ENCODE data around the gene MILR1.
A peak's percentile ranks its signal among the peaks of the same experiment; 100 is the strongest.

The MILR1 gene

DNA sequence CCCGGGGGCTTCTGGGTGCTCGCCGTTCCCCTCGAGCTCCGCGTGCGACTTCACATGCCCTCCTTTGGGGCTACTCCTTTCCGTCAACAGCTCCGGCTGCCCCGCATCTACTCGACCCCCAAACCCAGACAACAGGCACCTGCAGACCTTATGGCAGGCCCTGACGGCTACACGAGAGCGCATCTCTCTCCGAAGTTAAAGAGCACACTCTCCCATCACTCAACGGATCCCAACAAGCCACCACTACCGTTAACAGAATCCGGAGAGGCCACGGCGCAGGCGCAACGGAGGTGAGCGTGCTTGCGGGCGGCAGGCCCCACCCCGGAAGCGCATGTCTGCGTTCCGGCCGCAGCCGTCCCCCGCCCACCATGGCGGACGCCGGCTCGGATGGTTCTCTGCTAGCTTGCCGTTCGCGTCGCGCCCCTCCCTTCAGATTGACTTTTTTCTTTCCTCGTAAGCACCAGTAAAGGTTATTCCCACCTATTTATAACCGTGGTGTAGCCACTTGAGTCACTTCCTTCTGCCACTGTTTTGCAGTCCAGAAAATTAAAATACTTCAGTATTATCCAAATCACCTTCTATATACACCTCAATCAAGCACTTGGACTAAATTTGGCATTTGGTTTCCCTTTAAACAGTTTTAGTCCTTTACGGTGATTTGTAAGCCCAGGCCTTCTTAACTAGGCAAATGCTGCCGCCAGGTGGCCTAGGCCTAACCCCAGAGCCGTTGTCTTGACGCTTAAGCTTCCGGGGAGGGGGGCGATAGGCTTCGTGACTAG is 48.1 kb downstream of the MILR1 start, which contains the start of gene POLG2:
TSS of gene POLG2 (minus strand) at position 269 of the 779 bp plus-strand sequence. CDS start at position 183, 86 bp downstream.
- peak; percentile 87 for DNase-seq
- in situ Hi-C loops (cut with HindIII; ENCODE audit: low pct_ligation_motif_present, low sequenced_read_pairs) = loop anchor here (10.0 kb wide), 2 partner anchors 72 to 192 kb away; no protein-coding TSS in a partner anchor
- H3K36me3 ChIP-seq (replicated peaks) = peaks cover 44% of the 10 kb centered on the region
- H3K4me3 ChIP-seq (ENCODE audit: low read depth, low read length) = peak within 1 kb of the TSS; percentile 83
- peak within 1 kb of the TSS; percentile 67 for H3K27ac ChIP-seq
- H3K27me3 ChIP-seq (replicated peaks) = no peaks in the 10 kb centered on the region
- TF ChIP-seq, protein P1, sequence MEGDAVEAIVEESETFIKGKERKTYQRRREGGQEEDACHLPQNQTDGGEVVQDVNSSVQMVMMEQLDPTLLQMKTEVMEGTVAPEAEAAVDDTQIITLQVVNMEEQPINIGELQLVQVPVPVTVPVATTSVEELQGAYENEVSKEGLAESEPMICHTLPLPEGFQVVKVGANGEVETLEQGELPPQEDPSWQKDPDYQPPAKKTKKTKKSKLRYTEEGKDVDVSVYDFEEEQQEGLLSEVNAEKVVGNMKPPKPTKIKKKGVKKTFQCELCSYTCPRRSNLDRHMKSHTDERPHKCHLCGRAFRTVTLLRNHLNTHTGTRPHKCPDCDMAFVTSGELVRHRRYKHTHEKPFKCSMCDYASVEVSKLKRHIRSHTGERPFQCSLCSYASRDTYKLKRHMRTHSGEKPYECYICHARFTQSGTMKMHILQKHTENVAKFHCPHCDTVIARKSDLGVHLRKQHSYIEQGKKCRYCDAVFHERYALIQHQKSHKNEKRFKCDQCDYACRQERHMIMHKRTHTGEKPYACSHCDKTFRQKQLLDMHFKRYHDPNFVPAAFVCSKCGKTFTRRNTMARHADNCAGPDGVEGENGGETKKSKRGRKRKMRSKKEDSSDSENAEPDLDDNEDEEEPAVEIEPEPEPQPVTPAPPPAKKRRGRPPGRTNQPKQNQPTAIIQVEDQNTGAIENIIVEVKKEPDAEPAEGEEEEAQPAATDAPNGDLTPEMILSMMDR (IDR thresholded peaks at IDR 0.05; ENCODE audit: low read depth, low read length, missing control alignments) = peak; percentile 70

DNA sequence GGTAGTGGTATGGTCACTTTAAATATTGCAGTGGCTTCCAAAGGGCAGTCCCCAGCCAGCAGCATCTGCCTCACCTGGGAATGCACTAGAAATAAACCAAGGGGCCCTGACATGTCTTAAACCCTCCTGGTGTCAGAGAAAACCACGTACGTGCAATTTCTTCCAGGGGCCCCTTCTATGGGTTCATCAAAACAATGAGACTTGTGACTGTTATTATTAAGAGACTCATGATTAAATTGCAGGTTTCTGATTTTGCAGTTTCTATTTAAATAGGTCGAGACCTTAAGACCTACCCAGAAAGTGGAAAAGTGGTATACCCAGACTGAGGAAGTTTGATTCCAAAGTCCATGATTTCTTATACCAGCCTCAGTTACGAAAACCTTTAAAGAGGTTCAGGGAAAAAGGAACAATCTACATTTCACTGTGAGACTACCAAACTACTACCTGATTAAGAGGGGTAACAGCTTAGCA is 48.7 kb downstream of the MILR1 start:
- TF ChIP-seq, protein P1 (IDR thresholded peaks at IDR 0.05; ENCODE audit: low read depth, low read length, missing control alignments) = no peak
- H3K36me3 ChIP-seq (replicated peaks) = peaks cover 47% of the 10 kb centered on the region
- peak overlapping the region; percentile 83 for H3K4me3 ChIP-seq (ENCODE audit: low read depth, low read length)
- in situ Hi-C loops (cut with HindIII; ENCODE audit: low pct_ligation_motif_present, low sequenced_read_pairs) = loop anchor here (10.0 kb wide), 2 partner anchors 73 to 193 kb away; no protein-coding TSS in a partner anchor
- H3K27me3 ChIP-seq (replicated peaks) = no peaks in the 10 kb centered on the region
- peak overlapping the region; percentile 67 for H3K27ac ChIP-seq
- no peak for DNase-seq

DNA sequence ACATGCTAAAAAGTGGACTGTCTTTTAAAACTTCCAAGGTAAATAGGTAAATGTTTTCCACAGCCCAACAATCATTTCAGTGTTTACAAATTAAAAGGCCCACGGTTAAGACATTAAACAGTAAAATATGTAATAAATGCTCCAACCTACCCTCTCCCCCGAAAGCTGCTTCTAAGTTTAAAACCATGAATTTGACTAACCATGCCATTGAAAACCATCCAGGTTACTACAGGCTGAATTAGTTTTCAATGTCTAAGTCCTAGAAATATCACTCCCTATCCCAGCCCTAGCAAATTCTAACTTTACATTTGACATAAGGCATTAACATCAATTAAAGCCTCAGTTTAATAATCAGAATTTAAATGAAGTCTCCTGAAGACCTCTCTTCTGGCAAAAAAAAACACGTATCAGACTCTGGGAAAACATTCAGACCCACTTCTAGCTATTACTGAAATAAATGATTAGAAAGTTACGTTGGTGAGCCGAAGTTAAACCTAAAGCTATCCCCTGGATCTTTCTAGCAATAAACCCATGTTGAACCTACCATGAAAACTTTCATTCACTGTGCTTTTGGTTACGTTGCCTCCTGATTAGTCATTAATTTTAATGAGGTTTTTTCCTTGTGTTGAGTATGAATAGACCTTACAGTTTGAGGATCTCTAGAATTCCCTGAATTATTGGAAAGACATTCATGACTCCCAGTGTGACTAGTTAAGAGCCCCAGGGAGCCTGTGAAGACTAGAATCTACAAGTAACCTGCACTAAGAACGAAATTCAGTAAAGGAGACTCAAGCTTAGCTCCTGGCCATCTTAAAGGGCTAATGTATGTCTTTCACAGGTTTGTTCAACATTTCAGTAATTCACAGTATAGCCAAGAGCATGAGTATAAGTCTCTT is 49.6 kb downstream of the MILR1 start:
- TF ChIP-seq, protein P1 (IDR thresholded peaks at IDR 0.05; ENCODE audit: low read depth, low read length, missing control alignments) = no peak
- no peaks in the 10 kb centered on the region for H3K27me3 ChIP-seq (replicated peaks)
- DNase-seq = no peak
- peaks cover 56% of the 10 kb centered on the region for H3K36me3 ChIP-seq (replicated peaks)
- H3K4me3 ChIP-seq (ENCODE audit: low read depth, low read length) = no peak overlapping the region
- in situ Hi-C loops (cut with HindIII; ENCODE audit: low pct_ligation_motif_present, low sequenced_read_pairs) = loop anchor here (10.0 kb wide), 2 partner anchors 74 to 194 kb away; no protein-coding TSS in a partner anchor
- no peak overlapping the region for H3K27ac ChIP-seq

DNA sequence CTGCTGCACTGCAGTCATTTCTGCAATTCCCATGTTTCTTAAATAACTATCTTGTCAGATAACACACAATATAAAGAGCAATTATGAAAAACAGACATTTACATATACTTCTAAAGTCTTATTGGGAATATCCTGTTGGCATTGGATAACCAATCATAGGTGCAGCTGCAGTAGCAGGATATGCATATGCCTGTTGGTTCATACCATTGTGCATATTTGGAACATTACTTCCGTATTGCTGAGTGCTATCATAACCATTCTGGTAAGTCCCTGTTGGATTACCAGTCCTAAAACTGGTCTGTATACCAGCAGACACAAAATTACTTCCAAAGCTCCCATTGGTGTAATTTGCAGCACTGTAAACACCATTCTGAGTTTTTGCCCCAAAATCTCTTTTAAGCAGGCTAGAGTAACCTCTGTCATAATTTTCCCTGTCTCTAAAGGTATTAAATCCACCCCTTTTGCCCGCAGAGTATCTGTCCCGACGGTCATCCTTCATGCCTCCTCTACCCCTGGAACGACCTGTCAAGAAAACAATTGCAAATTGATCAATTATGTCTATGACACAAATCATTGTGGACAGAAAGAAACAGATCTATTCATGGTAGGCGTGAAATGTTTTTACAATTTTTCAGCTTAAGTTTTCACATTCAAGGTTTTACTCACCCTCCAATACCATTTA is 51.0 kb downstream of the MILR1 start:
- Histone ChIP-seq H3K4me3 (ENCODE audit: low read depth, low read length) (no peak overlapping the region), H3K27me3 (replicated peaks) (no peaks in the 10 kb centered on the region), H3K27ac (no peak overlapping the region), H3K36me3 (replicated peaks) (peaks cover 70% of the 10 kb centered on the region)
- DNase-seq = no peak
- TF ChIP-seq, protein P1 (IDR thresholded peaks at IDR 0.05; ENCODE audit: low read depth, low read length, missing control alignments) = no peak
- in situ Hi-C loops (cut with HindIII; ENCODE audit: low pct_ligation_motif_present, low sequenced_read_pairs) = loop anchor here (10.0 kb wide), 2 partner anchors 75 to 195 kb away; no protein-coding TSS in a partner anchor

DNA sequence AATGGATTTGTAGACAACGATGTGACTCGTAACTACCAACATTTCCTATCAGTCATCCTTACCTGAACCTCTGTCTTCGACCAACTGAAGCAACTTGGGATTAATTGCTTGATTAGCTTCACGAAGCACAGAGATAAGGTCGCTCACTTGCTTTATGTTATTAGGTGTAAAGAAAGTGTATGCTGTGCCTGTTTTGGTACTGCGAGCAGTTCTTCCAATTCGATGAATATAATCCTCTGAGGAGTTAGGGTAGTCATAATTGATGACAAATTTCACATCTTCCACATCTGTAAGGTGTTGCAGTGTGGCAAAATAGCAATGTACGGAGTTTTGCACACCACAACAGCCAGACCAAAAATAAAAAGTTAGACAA is 51.6 kb downstream of the MILR1 start:
- Histone ChIP-seq H3K27ac (no peak overlapping the region), H3K27me3 (replicated peaks) (no peaks in the 10 kb centered on the region), H3K4me3 (ENCODE audit: low read depth, low read length) (no peak overlapping the region), H3K36me3 (replicated peaks) (peaks cover 76% of the 10 kb centered on the region)
- TF ChIP-seq, protein P1 (IDR thresholded peaks at IDR 0.05; ENCODE audit: low read depth, low read length, missing control alignments) = no peak
- DNase-seq = no peak
- in situ Hi-C loops (cut with HindIII; ENCODE audit: low pct_ligation_motif_present, low sequenced_read_pairs) = no loop called here
